HepG2 (cell line): ENCODE data around the gene YIPF4. TPM values are rescaled to one million over a fixed set of nuclear protein-coding genes. Genes with fewer than 3 reads are reported as not detected.

Source experiments
- ATAC-seq: fragments of 200-7000 bp; cut with Tn5 transposase; 3 replicates; pipeline ENCODE4 v1.9.1; 2020; ENCODE audit warnings: mild to moderate bottlenecking, moderate library complexity
- BruUV-seq: library from RNA; stranded (reverse); fragments of 400-500 nt; replicated peaks from 2 replicates; lab custom pipeline; 2021; lab: Mats Ljungman, UMichigan
- CTCF ChIA-PET: fragments of 300-600 bp; formaldehyde crosslinking; extraction: SDS; loops from one replicate; lab custom pipeline; 2021; ENCODE audit warnings: low total read pairs, inconsistent platforms, low intra/inter-chr PET ratio; lab: Yijun Ruan, JAX
- POLR2A ChIA-PET: fragments of 350-600 bp; sonication (Branson Sonifier 250); formaldehyde crosslinking; loops from one replicate; lab custom pipeline; 2020; ENCODE audit warnings: antibody characterized with exemption, inconsistent platforms; lab: Yijun Ruan, JAX
- DNase-seq: peaks from one replicate; pipeline ENCODE4 v3.0.0-alpha.2; 2015; ENCODE audit warnings: low spot score
- FAIRE-seq: peaks from 3 replicates; lab custom pipeline; 2011; peaks lifted over from hg19 to GRCh38; lab: Jason Lieb, UNC
- H2AFZ ChIP-seq: one replicate; pipeline ENCODE4 v1.6.1; 2011; ENCODE audit warnings: low read length, inconsistent platforms
- H3K27ac ChIP-seq: fragments of 300-600 bp; 3 replicates; pipeline ENCODE4 v1.8.0; 2011; ENCODE audit warnings: mixed run types, mild to moderate bottlenecking, mixed read lengths, low read length, inconsistent platforms; ENCODE audit not compliant: insufficient read depth; ENCODE audit errors: extremely low read length
- H3K27me3 ChIP-seq, 2 experiments: fragments of 200-600 bp in 1 of 2; 2 replicates in 1 of 2; 3 replicates in 1 of 2; pipeline versions ENCODE4 v1.6.0 to v1.8.0; 2011; ENCODE audit warnings: low read length in 2 of 2, mild to moderate bottlenecking in 2 of 2, moderate library complexity in 2 of 2, inconsistent platforms in 1 of 2; ENCODE audit not compliant: insufficient read depth in 2 of 2, control insufficient read depth in 1 of 2
- H3K36me3 ChIP-seq, 2 experiments: fragments of 200-600 bp in 1 of 2; replicated peaks in 1 of 2; 2 replicates in 1 of 2; 3 replicates in 1 of 2; pipeline versions ENCODE4 v1.5.1 to v1.8.0; 2011; ENCODE audit warnings: low read length in 2 of 2, inconsistent platforms in 1 of 2; ENCODE audit not compliant: insufficient read depth in 2 of 2, control insufficient read depth in 1 of 2
- H3K4me1 ChIP-seq: 2 replicates; pipeline ENCODE4 v1.5.1; 2012; ENCODE audit warnings: low read length, inconsistent platforms; ENCODE audit not compliant: insufficient read depth
- H3K4me2 ChIP-seq: 2 replicates; pipeline ENCODE4 v1.6.0; 2011; ENCODE audit warnings: low read depth, low read length, inconsistent platforms
- H3K4me3 ChIP-seq, 3 experiments: fragments of 200-600 bp in 1 of 3; sonication (generic), shearing (Covaris generic) in 1 of 3; replicated peaks in 1 of 3; 2 replicates each; pipeline ENCODE4 v1.5.1; 2011 to 2016; ENCODE audit warnings: low read length in 3 of 3, inconsistent platforms in 2 of 3, low read depth in 2 of 3, mild to moderate bottlenecking in 2 of 3, control low read depth in 1 of 3, mixed read lengths in 1 of 3; ENCODE audit not compliant: insufficient read depth in 1 of 3
- H3K79me2 ChIP-seq: one replicate; pipeline ENCODE4 v1.6.1; 2011; ENCODE audit warnings: low read length, inconsistent platforms; ENCODE audit not compliant: insufficient read depth
- H3K9ac ChIP-seq: 2 replicates; pipeline ENCODE4 v1.6.0; 2011; ENCODE audit warnings: mild to moderate bottlenecking, low read depth, low read length, inconsistent platforms; ENCODE audit not compliant: insufficient read depth
- H3K9me3 ChIP-seq: 2 replicates; pipeline ENCODE4 v1.5.1; 2012; ENCODE audit warnings: mild to moderate bottlenecking, low read length
- H4K20me1 ChIP-seq: 2 replicates; pipeline ENCODE4 v1.6.0; 2011; ENCODE audit warnings: inconsistent platforms, mild to moderate bottlenecking, low read length, moderate library complexity; ENCODE audit not compliant: insufficient read depth
- ARNTL ChIP-seq: sonication (generic); formaldehyde crosslinking; IDR thresholded peaks from 2 replicates; pipeline ENCODE4 v1.4.0; 2020; ENCODE audit warnings: mild to moderate bottlenecking, missing genetic modification reagents
- CHCHD3 ChIP-seq: sonication (generic); formaldehyde crosslinking; IDR thresholded peaks from 2 replicates; pipeline ENCODE4 v1.8.0; 2022; ENCODE audit warnings: mild to moderate bottlenecking, missing genetic modification reagents, moderate library complexity
- FOXK2 ChIP-seq: fragments of 450-650 bp; IDR thresholded peaks from 2 replicates; pipeline ENCODE4 v1.6.1; 2016
- FOXP1 ChIP-seq, 2 experiments: fragments of 450-650 bp in 1 of 2; IDR thresholded peaks; 2 replicates each; pipeline ENCODE4 v1.6.1; 2017 to 2018; ENCODE audit warnings: antibody characterized with exemption in 1 of 2
- FUBP1 ChIP-seq: sonication (generic); formaldehyde crosslinking; IDR thresholded peaks from 2 replicates; pipeline ENCODE4 v1.5.1; 2020; ENCODE audit warnings: missing genetic modification reagents, mild to moderate bottlenecking, borderline replicate concordance
- KAT2B ChIP-seq: fragments of 150-350 bp; IDR thresholded peaks from 2 replicates; pipeline ENCODE4 v1.6.1; 2014; ENCODE audit warnings: low read depth, low read length, borderline replicate concordance
- RAD51 ChIP-seq: fragments of 450-650 bp; IDR thresholded peaks from 2 replicates; pipeline ENCODE4 v1.6.1; 2016; ENCODE audit warnings: borderline replicate concordance
- ZNF251 ChIP-seq: sonication (generic); formaldehyde crosslinking; IDR thresholded peaks from 2 replicates; pipeline ENCODE4 v1.9.0; 2021; ENCODE audit warnings: mild to moderate bottlenecking, missing genetic modification reagents
- ZNF264 ChIP-seq: sonication (generic); formaldehyde crosslinking; IDR thresholded peaks from 2 replicates; pipeline ENCODE4 v1.4.0; 2020; ENCODE audit warnings: missing genetic modification reagents
- ZNF672 ChIP-seq: sonication (generic); formaldehyde crosslinking; IDR thresholded peaks from 2 replicates; pipeline ENCODE4 v1.8.1; 2022; ENCODE audit warnings: missing genetic modification reagents
- ZNF740 ChIP-seq: sonication (generic); formaldehyde crosslinking; IDR thresholded peaks from 2 replicates; pipeline ENCODE4 v1.4.0; 2020; ENCODE audit warnings: missing genetic modification reagents
- WGBS: methylation state at CpG from one replicate; pipeline ENCODE4 v1.1.6; 2017; ENCODE audit warnings: low lambda C conversion rate; 5-methylcytosine and 5-hydroxymethylcytosine counted together
- in situ Hi-C: cut with HindIII; loops from 2 replicates; pipeline ENCODE4 v1.10.0; 2017; ENCODE audit warnings: low pct_unique_long_range_greater_than_20kb; ENCODE audit not compliant: extremely low pct_ligation_motif_present
- intact Hi-C: fragments of 100-400 bp; cut with micrococcal nuclease; formaldehyde crosslinking; loops from one replicate; pipeline ENCODE4 v1.10.0; 2022; ENCODE audit not compliant: unreplicated experiment
- polyA plus RNA-seq, 8 experiments: library from polyadenylated mRNA; depleted of rRNA in 3 of 8; stranded (reverse) in 7 of 8; unstranded in 1 of 8; fragments of >200 nt; fragmentation: Illumina TruSeq in 4 of 8; extraction: Trizol in 4 of 8; gene quantifications; 2 replicates each; pipeline versions ENCODE4 v1.2.1 to v1.2.3, GENCODE V29; 2011 to 2016; ENCODE audit warnings: low read depth in 4 of 8, missing spikeins in 1 of 8, mixed read lengths in 1 of 8; ENCODE audit not compliant: insufficient read depth in 1 of 8
- total RNA-seq, 5 experiments: library from RNA; depleted of rRNA; stranded (reverse); fragments of >200 nt; fragmentation: Illumina TruSeq; extraction: Trizol; gene quantifications; 2 replicates each; pipeline ENCODE4 v1.2.3, GENCODE V29; 2016; ENCODE audit warnings: low read depth in 1 of 5

The YIPF4 gene
- total and polyA plus RNA-seq, 2 of the 13 experiments (the other 11 are each of a cell fraction or from before 2014, with no cell fraction given) = 19.0 to 43.9 TPM

GRCh38 chr2:32360416-32360815 is 82.7 kb downstream of the YIPF4 start:
- TF ChIP-seq ZNF251 (CRISPR knock-in tag) = no peak
- no peak for TF ChIP-seq ZNF740 (CRISPR knock-in tag)
- TF ChIP-seq FOXP1 (IDR thresholded peaks at IDR 0.05) = no peak
- no peak for TF ChIP-seq FOXP1 (CRISPR knock-in tag; IDR thresholded peaks at IDR 0.05)
- TF ChIP-seq ZNF672 (CRISPR knock-in tag) = no peak
- TF ChIP-seq FOXK2 = no peak
- no peak for TF ChIP-seq KAT2B
- TF ChIP-seq RAD51 = no peak
- TF ChIP-seq FUBP1 (CRISPR knock-in tag) = no peak
- no peak for TF ChIP-seq CHCHD3 (CRISPR knock-in tag)
- TF ChIP-seq ZNF264 (CRISPR knock-in tag) = no peak
- TF ChIP-seq ARNTL (CRISPR knock-in tag) = no peak
- no TSS peak for BruUV-seq
- H3K4me3 ChIP-seq = 0 out of 6 replicates have a peak overlapping the region, but pooled peaks of 1 of the 3 experiments have one; percentile 10
- no peak overlapping the region for H2AFZ ChIP-seq
- H3K27me3 ChIP-seq = no peaks in the 10 kb centered on the region; a peak in 1 of 5 replicates
- peaks cover 75% of the 10 kb centered on the region for H3K4me1 ChIP-seq
- DNase-seq (no peak), ATAC-seq (no peak), FAIRE-seq (no peak)
- peak overlapping the region; percentile 93 for H3K4me2 ChIP-seq
- H4K20me1 ChIP-seq = peaks cover 68% of the 10 kb centered on the region
- 96% methylated on average over 4 of the region's 4 CpGs for WGBS
- intact Hi-C loops (no loop called here), in situ Hi-C loops (no loop called here)
- peaks cover 81% of the 10 kb centered on the region for H3K79me2 ChIP-seq
- H3K36me3 ChIP-seq = peaks cover 0 to 6% of the 10 kb centered on the region in 2 experiments; a peak in 2 of 5 replicates
- 0 out of 2 replicates have a peak overlapping the region, but pooled peaks have one; percentile 5 for H3K9ac ChIP-seq
- POLR2A ChIA-PET = interaction anchor here (1.8 kb wide), 1 partner anchor 31 kb away, joined by 7 read pairs; no protein-coding TSS in a partner anchor
- H3K9me3 ChIP-seq = no peaks in the 10 kb centered on the region
- CTCF ChIA-PET = no interaction called here
- H3K27ac ChIP-seq = peak overlapping the region; percentile 2
